ENCODE measurements around the gene LKAAEAR1.

LKAAEAR1 gene

GRCh38 chr20:64112691-64113443 is 28.7 kb upstream of the LKAAEAR1 start:
- DNase-seq (ENCODE audit: low read depth, low spot score): no peak
- H3K4me3 ChIP-seq (ENCODE audit: low read length): no peak overlapping the region

DNA sequence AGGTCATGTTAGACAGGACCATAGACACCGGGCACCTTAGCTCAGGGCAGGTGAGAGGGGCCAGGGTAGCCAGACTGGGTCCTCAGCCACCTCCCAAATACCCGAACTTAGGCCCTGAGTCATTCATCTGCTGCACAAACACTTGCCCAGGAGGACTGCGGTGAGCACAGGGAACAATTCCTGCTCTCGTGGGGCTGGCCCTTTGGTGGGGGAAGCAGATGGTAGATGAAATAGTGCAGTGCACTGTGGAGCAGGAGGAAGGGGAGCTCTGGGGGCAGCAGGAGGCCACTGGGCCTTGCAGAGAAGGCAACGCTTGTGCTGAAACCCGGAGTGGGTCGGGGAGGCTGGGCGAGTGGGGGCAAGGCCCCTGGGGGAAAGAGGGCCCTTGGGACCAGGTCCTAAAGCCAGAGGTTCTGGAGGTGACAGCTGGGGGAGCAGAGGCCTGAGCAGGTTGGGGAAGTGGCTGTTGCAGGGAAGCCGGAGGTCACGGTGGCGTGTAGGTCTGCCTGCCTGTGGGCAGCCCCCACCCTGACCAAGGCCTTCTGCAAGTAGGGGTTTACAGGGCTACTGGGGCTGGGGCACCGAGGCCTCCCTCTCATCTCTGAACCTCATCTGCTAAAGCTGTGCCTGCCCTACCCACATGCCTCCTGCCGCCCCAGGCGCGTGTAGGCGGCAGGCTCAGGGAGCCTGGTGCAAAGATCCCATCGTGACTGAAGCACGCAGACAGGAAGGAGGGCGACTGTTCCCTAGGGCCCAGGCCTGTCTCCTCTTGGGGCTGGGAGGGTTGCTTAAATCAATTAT is 27.8 kb upstream of the LKAAEAR1 start:
- DNase-seq (ENCODE audit: low read depth, low spot score): no peak
- H3K4me3 ChIP-seq (ENCODE audit: low read length): no peak overlapping the region

DNA sequence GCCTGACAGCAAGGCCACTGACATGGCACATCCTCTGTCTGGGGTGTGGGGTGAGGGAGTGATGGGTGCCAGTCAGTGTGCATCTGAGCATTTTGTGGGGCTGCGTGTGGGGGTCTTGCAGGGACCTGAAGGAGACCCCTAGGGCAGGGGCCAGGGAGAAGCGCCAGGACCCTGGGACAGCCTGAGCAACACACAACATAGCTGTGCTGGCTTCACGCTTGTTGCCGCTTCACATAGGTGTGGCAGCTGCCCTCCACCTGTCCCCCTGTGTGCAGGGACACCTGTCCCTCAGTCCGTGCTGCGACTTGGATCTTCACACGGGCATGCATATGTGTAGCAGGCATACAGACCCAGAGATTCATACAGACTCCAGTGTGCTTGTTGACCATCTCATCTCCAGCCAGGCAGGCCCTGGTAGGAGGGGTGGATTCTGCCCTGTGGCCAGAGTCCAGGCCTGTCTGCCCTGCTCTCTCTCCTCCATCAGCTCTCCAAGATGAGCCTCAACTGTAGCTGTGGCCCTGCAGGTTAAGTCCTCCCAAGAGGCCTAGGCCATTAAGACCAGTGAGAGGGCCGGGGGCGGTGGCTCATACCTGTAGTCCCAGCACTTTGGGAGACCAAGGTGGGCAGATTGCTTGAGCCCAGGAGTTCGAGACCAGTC is 26.3 kb upstream of the LKAAEAR1 start:
- H3K4me3 ChIP-seq (ENCODE audit: low read length): no peak overlapping the region
- no peak for DNase-seq (ENCODE audit: low read depth, low spot score)

DNA sequence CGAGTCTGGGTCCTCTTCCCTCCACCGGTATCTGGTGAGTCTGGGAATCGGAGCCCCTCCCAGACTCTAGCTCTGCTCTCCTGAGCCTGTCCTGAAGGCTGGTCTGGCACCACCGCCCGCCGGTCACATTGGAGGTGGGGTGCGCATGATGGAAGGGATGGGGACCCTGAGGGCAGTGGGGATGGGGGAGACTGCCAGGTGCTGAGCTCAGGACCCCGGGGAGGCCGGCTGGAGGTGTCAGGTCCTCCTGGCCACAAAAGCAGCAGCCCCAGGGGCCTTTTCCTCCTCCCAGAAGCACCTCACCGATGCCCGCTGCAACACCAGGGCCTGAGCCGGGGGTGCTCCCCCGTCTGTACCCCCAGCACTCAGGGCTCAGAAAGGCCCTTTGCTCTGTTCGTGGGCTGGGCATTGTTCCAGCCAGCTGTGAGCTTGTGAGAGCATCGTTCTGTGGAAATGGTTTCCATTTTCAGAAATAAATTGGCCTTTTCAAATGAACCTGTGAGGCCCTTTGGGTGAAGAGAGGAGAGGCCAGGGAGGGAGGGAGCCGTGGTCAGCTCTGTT is 25.7 kb upstream of the LKAAEAR1 start:
- no peak for DNase-seq (ENCODE audit: low read depth, low spot score)
- no peak overlapping the region for H3K4me3 ChIP-seq (ENCODE audit: low read length)

- no peak overlapping the region for H3K4me3 ChIP-seq (ENCODE audit: low read length)
- DNase-seq (ENCODE audit: low read depth, low spot score): no peak
Measured at GRCh38 chr20:64108731-64109681, 24.8 kb upstream of the LKAAEAR1 start.

DNA sequence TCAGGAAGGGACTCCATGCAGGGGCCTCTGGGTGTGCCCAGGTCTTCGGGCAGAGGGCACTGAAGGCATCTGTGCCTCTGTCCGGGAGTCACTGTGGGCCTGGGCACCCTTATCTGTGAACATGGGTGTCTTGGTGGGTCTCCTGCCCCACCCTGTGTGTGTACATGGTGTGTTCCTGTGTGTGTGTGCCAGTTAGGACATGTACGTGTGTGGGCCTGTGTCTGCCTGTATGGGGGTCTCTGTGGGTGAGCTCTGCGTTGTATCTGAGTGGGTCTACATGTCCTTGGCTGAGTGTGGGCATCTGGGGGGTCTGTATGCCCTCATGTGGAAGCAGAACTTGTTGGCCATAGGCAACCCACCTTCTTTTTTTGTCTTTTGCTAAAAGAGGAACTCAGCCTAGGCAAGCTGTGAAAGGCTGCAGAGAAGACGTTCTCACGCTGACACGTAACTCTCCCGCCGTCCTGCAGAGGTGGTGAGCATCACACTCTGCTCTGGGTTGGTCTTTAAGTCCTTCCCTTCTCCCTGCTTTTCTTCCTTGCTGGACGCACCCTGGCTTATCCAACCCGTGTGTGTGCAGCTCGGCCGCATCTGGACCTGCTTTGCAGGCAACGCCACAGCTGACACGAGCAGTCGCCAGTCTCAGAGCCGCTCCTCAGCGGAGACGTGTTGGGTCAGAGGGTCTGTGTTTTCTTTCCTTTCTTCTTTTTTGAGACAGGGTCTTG is 23.7 kb upstream of the LKAAEAR1 start:
- H3K4me3 ChIP-seq (ENCODE audit: low read length): no peak overlapping the region
- DNase-seq (ENCODE audit: low read depth, low spot score): no peak

GRCh38 chr20:64106981-64107735 is 23.0 kb upstream of the LKAAEAR1 start, which contains the start of gene NPBWR2:
Gene NPBWR2 (minus strand): TSS chr20:64107565. CDS start chr20:64106831, 734 bp downstream.
- H3K4me3 ChIP-seq (ENCODE audit: low read length): no peak within 1 kb of the TSS
- DNase-seq (ENCODE audit: low read depth, low spot score): no peak

DNA sequence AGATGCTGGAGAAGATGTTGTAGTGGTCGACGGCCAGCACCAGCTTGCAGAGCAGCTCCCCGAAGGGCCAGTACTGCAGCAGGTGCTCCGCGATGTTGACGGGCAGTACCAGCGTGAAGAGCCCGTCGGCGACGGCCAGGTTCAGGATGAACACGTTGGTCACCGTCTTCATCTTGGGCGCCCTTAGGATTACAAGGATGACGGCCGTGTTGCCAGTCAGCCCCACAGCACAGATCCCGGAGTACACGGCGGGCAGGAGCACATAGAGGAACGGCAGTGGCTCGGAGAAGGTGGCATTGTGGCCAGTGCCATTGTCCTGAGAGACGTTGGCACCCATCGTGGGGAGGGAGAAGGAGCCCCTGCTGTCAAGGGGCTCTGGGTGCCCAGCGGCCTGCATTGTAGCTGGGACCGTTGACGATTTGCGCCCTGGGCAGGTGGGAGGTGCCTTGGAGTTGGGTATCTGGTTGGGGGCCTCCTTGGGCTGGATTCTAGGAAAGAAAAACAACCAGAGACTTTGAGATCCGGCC is 22.3 kb upstream of the LKAAEAR1 start:
- no peak overlapping the region for H3K4me3 ChIP-seq (ENCODE audit: low read length)
- no peak for DNase-seq (ENCODE audit: low read depth, low spot score)

DNA sequence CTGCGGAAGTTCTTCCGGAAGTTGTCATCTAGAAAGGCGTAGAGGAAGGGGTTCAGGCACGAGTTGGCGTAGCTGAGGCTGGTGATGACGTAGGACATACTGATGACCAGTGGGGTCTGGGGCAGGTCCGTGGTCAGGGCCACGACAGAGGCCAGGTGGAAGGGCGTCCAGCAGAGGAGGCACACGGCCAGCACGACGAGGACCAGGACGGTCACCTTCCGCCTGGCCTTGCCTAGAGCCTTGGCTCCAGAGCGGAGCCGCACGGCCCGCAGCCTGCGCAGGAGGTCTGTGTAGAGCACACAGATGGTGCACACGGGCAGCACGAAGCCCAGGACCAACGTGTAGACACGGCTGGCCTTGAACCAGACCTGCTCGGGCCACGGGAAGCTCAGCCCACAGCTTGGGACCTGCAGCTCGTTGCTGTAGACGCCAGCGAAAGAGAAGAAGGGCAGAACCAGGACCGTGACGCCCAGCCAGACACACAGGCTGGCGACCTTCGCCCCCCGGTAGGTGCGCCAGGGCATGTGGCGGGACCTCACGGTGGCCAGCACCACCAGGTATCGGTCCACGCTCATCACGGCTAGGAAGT is 21.7 kb upstream of the LKAAEAR1 start:
- H3K4me3 ChIP-seq (ENCODE audit: low read length): no peak overlapping the region
- DNase-seq (ENCODE audit: low read depth, low spot score): no peak

DNA sequence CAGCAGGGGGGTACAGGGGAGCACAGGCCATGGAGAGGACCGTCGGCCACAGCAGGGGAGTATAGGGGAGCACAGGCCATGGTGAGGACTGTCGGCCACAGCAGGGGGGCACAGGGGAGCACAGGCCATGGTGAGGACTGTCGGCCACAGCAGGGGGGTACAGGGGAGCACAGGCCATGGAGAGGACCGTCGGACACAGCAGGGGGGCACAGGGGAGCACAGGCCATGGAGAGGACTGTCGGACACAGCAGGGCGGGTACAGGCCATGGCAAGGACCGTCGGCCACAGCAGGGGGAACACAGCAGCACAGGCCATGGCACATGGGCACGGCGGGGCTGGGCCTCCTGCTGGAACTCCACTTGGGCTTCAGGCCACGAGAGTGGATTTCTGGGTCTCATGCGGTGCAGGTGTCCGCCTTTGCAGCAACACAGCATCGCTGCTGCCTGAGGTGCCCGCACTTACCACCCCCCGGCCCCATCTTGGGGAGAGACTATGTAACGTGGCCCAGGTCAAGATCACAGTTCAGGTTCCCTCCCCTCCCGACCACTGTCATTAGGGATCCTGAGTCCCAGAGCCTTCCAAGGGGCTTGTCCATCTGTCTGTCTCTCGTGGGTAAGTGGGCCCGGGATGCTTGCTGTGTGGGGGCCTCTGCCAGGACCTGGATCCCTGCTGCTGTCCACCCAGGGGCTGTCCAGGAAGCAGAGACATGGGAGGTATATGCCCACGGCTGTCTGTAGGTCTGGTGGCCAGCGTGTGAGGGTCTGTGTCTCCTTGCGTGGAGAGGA is 20.7 kb upstream of the LKAAEAR1 start:
- H3K4me3 ChIP-seq (ENCODE audit: low read length): no peak overlapping the region
- no peak for DNase-seq (ENCODE audit: low read depth, low spot score)

DNA sequence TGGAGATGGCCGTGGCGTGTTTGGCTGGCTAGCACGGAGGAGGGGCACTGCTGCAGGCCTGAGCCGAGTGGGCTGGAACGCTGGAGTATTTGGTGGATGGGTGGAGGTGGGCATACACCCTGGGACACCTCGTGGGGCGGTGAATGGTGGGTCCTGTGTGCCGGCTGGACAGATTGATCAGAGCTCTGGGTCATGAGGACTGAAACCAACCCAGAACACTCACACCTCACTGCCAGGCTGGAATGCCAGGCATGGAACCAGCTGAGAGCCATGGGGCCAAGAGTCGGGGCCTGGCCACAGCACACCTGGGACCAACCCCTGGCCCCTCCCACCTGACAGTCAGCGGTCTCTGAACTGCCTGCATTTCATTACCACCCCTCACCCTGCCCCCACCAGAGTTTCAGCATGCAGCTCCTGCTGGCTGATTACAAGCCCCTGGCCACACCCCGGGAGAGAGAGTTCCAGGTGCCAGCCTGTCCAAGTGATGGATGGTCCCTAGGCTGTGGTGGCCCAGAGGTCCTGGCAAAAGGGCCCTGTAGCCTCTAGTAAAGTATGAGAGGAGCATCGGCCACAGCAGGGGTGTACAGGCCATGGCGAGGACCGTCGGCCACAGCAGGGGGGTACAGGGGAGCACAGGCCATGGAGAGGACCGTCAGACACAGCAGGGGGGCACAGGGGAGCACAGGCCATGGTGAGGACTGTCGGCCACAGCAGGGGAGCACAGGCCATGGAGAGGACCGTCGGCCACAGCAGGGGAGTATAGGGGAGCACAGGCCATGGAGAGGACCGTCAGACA is 19.9 kb upstream of the LKAAEAR1 start:
- no peak for DNase-seq (ENCODE audit: low read depth, low spot score)
- no peak overlapping the region for H3K4me3 ChIP-seq (ENCODE audit: low read length)

GRCh38 chr20:64102647-64103354 is 18.6 kb upstream of the LKAAEAR1 start:
- DNase-seq (ENCODE audit: low read depth, low spot score): no peak
- H3K4me3 ChIP-seq (ENCODE audit: low read length): peak overlapping the region; percentile 24; the same call in 1 of the 2 replicates

- H3K4me3 ChIP-seq (ENCODE audit: low read length): peak overlapping the region; percentile 24
- DNase-seq (ENCODE audit: low read depth, low spot score): no peak
Measured at GRCh38 chr20:64101731-64102621, 17.8 kb upstream of the LKAAEAR1 start.

Measured in Jurkat, Clone E6-1 (cell line).